ENCODE results near the gene TMEM127.

GRCh38 chr2:96274355-96275056 is 8.7 kb upstream of the TMEM127 start:
- no peak for TF ChIP-seq NFRKB (IDR thresholded peaks at IDR 0.05)
- no peak for TF ChIP-seq FOXA1 (IDR thresholded peaks at IDR 0.05)
- no peak for TF ChIP-seq SP1 (IDR thresholded peaks at IDR 0.05)
- TF ChIP-seq HDGF (IDR thresholded peaks at IDR 0.05; ENCODE audit: borderline replicate concordance) = no peak
- TF ChIP-seq ELF4 (IDR thresholded peaks at IDR 0.05) = no peak
- no peak for TF ChIP-seq BHLHE40 (IDR thresholded peaks at IDR 0.05; ENCODE audit: borderline replicate concordance)
- no peak for TF ChIP-seq SUZ12 (IDR thresholded peaks at IDR 0.05)
- no peak for TF ChIP-seq ARNT (IDR thresholded peaks at IDR 0.05)
